Mesenchymal stem cell (in vitro differentiated cells and primary cell): ENCODE measurements around the gene ZBTB9.

Experiments
- DNase-seq: peaks from one replicate; pipeline ENCODE4 v3.0.0-alpha.2; 2013
- H2AFZ ChIP-seq: one replicate; pipeline ENCODE4 v1.6.1; 2013; ENCODE audit warnings: low read depth, mild to moderate bottlenecking, control low read depth, inconsistent platforms, low read length, moderate library complexity
- H2AK5ac ChIP-seq: 2 replicates; pipeline ENCODE4 v1.6.1; 2013; ENCODE audit warnings: low read length, moderate library complexity, mild to moderate bottlenecking, inconsistent platforms; ENCODE audit not compliant: severe bottlenecking
- H2BK120ac ChIP-seq: one replicate; pipeline ENCODE4 v1.6.1; 2013; ENCODE audit warnings: low read depth, mild to moderate bottlenecking, inconsistent platforms, low read length, moderate library complexity
- H2BK12ac ChIP-seq, 2 experiments: one replicate each; pipeline ENCODE4 v1.6.1; 2013; ENCODE audit warnings: inconsistent platforms in 2 of 2, low read length in 2 of 2, mild to moderate bottlenecking in 2 of 2, moderate library complexity in 2 of 2, control low read depth in 1 of 2
- H2BK15ac ChIP-seq: one replicate; pipeline ENCODE4 v1.6.1; 2013; ENCODE audit warnings: mild to moderate bottlenecking, low read depth, inconsistent platforms; ENCODE audit not compliant: poor library complexity, severe bottlenecking
- H2BK5ac ChIP-seq: 2 replicates; pipeline ENCODE4 v1.6.1; 2013; ENCODE audit warnings: low read depth, mild to moderate bottlenecking, low read length, control low read depth, inconsistent platforms; ENCODE audit not compliant: poor library complexity, severe bottlenecking
- H3K14ac ChIP-seq, 2 experiments: one replicate each; pipeline ENCODE4 v1.6.1; 2013; ENCODE audit warnings: inconsistent platforms in 2 of 2, low read length in 2 of 2, control low read depth in 1 of 2, mild to moderate bottlenecking in 1 of 2, moderate library complexity in 1 of 2
- H3K18ac ChIP-seq, 2 experiments: one replicate each; pipeline ENCODE4 v1.6.1; 2013; ENCODE audit warnings: inconsistent platforms in 2 of 2, low read length in 2 of 2, control low read depth in 1 of 2, low read depth in 1 of 2, mild to moderate bottlenecking in 1 of 2
- H3K23ac ChIP-seq, 2 experiments: one replicate each; pipeline ENCODE4 v1.6.1; 2013; ENCODE audit warnings: inconsistent platforms in 2 of 2, low read length in 2 of 2, mild to moderate bottlenecking in 2 of 2, moderate library complexity in 2 of 2, control low read depth in 1 of 2
- H3K27ac ChIP-seq: 2 replicates; pipeline ENCODE4 v1.5.1; 2013; ENCODE audit warnings: mild to moderate bottlenecking, moderate library complexity, low read length, control low read depth, inconsistent platforms; ENCODE audit not compliant: poor library complexity, severe bottlenecking
- H3K27me3 ChIP-seq, 2 experiments: 2 replicates each; pipeline versions ENCODE4 v1.6.1 to v1.7.0; 2013; ENCODE audit warnings: low read length in 2 of 2, mild to moderate bottlenecking in 2 of 2, moderate library complexity in 2 of 2, control low read depth in 1 of 2, inconsistent platforms in 1 of 2; ENCODE audit not compliant: control insufficient read depth in 1 of 2, insufficient read depth in 1 of 2
- H3K36me3 ChIP-seq, 2 experiments: 2 replicates each; pipeline versions ENCODE4 v1.6.1 to v1.7.0; 2013; ENCODE audit warnings: low read length in 2 of 2, control low read depth in 1 of 2, inconsistent platforms in 1 of 2, low read depth in 1 of 2, mild to moderate bottlenecking in 1 of 2; ENCODE audit not compliant: insufficient read depth in 2 of 2, control insufficient read depth in 1 of 2
- H3K4ac ChIP-seq, 2 experiments: one replicate each; pipeline ENCODE4 v1.6.1; 2013; ENCODE audit warnings: inconsistent platforms in 2 of 2, low read length in 2 of 2, mild to moderate bottlenecking in 2 of 2, moderate library complexity in 2 of 2, control low read depth in 1 of 2, low read depth in 1 of 2
- H3K4me1 ChIP-seq: 2 replicates; pipeline ENCODE4 v1.6.1; 2013; ENCODE audit warnings: low read depth, low read length, control low read depth; ENCODE audit not compliant: control insufficient read depth, insufficient read depth
- H3K4me2 ChIP-seq: 2 replicates; pipeline ENCODE4 v1.6.1; 2013; ENCODE audit warnings: low read length, mild to moderate bottlenecking, inconsistent platforms; ENCODE audit not compliant: poor library complexity, severe bottlenecking
- H3K4me3 ChIP-seq, 2 experiments: 2 replicates each; pipeline versions ENCODE4 v1.5.1 to v1.7.0; 2013; ENCODE audit warnings: low read length in 2 of 2, mild to moderate bottlenecking in 2 of 2, control low read depth in 1 of 2, low read depth in 1 of 2; ENCODE audit not compliant: insufficient read depth in 1 of 2
- H3K79me1 ChIP-seq: replicated peaks from 2 replicates; pipeline ENCODE4 v1.6.1; 2013; ENCODE audit warnings: mild to moderate bottlenecking, control low read depth, low read length, inconsistent platforms; ENCODE audit not compliant: poor library complexity, severe bottlenecking
- H3K9ac ChIP-seq: 2 replicates; pipeline ENCODE4 v1.7.0; 2013; ENCODE audit warnings: mild to moderate bottlenecking, low read length, moderate library complexity
- H3K9me3 ChIP-seq: 2 replicates; pipeline ENCODE4 v1.7.0; 2013; ENCODE audit warnings: mild to moderate bottlenecking, low read length; ENCODE audit not compliant: control insufficient read depth
- H4K8ac ChIP-seq: one replicate; pipeline ENCODE4 v1.6.1; 2013; ENCODE audit warnings: inconsistent platforms, mild to moderate bottlenecking, low read length, moderate library complexity
- H4K91ac ChIP-seq: one replicate; pipeline ENCODE4 v1.6.1; 2013; ENCODE audit warnings: mild to moderate bottlenecking, low read length, inconsistent platforms
- WGBS: methylation state at CpG from one replicate; pipeline ENCODE4 v1.1.7; 2013; ENCODE audit warnings: mixed read lengths; 5-methylcytosine and 5-hydroxymethylcytosine counted together

Gene ZBTB9

GRCh38 chr6:33427585-33428223, 26.7 kb upstream of the ZBTB9 start:
- H4K8ac ChIP-seq = no peak overlapping the region
- H2AK5ac ChIP-seq = no peak overlapping the region
- peaks cover 30% of the 10 kb centered on the region for H3K79me1 ChIP-seq
- peaks cover 54% of the 10 kb centered on the region for H3K4me1 ChIP-seq
- H4K91ac ChIP-seq = peak overlapping the region; percentile 46
- H3K4me2 ChIP-seq = peak overlapping the region; percentile 91
- H2AFZ ChIP-seq = peak overlapping the region; percentile 85
- H3K36me3 ChIP-seq = peaks cover 16 to 30% of the 10 kb centered on the region in 2 experiments
- H3K27ac ChIP-seq = no peak overlapping the region
- WGBS = 0% methylated on average over 8 of the region's 79 CpGs
- H3K14ac ChIP-seq = peak overlapping the region in 1 of 2 experiments; percentile 68
- H3K9me3 ChIP-seq = no peaks in the 10 kb centered on the region
- H3K27me3 ChIP-seq = no peaks in the 10 kb centered on the region
- peak overlapping the region in 1 of 2 experiments; percentile 89 for H3K18ac ChIP-seq
- H3K9ac ChIP-seq = peak overlapping the region; percentile 89
- peak overlapping the region in 1 of 2 experiments; percentile 66 for H2BK12ac ChIP-seq
- H3K4me3 ChIP-seq = peak overlapping the region; percentile 71 to 83
- no peak overlapping the region for H3K23ac ChIP-seq
- peak overlapping the region; percentile 80 for H2BK120ac ChIP-seq
- peak overlapping the region in 1 of 2 experiments; percentile 17 for H3K4ac ChIP-seq
- peak overlapping the region; percentile 20 for H2BK15ac ChIP-seq
- peak; percentile 46 for DNase-seq
- H2BK5ac ChIP-seq = no peak overlapping the region

GRCh38 chr6:33428224-33428965, 26.0 kb upstream of the ZBTB9 start:
- Histone ChIP-seq H2BK5ac (no peak overlapping the region), H3K4me2 (peak overlapping the region; percentile 54), H3K79me1 (peaks cover 28% of the 10 kb centered on the region), H3K23ac (peak overlapping the region in 1 of 2 experiments; percentile 5), H2BK15ac (no peak overlapping the region), H4K8ac (no peak overlapping the region), H3K18ac (peak overlapping the region; percentile 11 to 34), H4K91ac (peak overlapping the region; percentile 23), H2BK12ac (peak overlapping the region in 1 of 2 experiments; percentile 19), H3K9me3 (no peaks in the 10 kb centered on the region), H3K14ac (peak overlapping the region in 1 of 2 experiments; percentile 22), H3K27ac (no peak overlapping the region), H3K4me1 (peaks cover 60% of the 10 kb centered on the region), H2AFZ (no peak overlapping the region), H2AK5ac (no peak overlapping the region), H3K9ac (peak overlapping the region; percentile 60), H3K4me3 (peak overlapping the region; percentile 71 to 80), H3K36me3 (peaks cover 21 to 30% of the 10 kb centered on the region in 2 experiments), H3K27me3 (no peaks in the 10 kb centered on the region), H3K4ac (peak overlapping the region in 1 of 2 experiments; percentile 83), H2BK120ac (peak overlapping the region; percentile 80)
- DNase-seq = peak; percentile 65
- WGBS = 22% methylated on average over 23 of the region's 33 CpGs

GRCh38 chr6:33428966-33429749, 25.2 kb upstream of the ZBTB9 start:
- Histone ChIP-seq H3K9me3 (no peaks in the 10 kb centered on the region), H3K4me2 (peak overlapping the region; percentile 54), H3K4ac (no peak overlapping the region), H3K23ac (peak overlapping the region in 1 of 2 experiments; percentile 36), H2BK120ac (no peak overlapping the region), H2BK15ac (no peak overlapping the region), H3K4me1 (peaks cover 64% of the 10 kb centered on the region), H3K14ac (peak overlapping the region in 1 of 2 experiments; percentile 2), H3K18ac (no peak overlapping the region), H3K27ac (no peak overlapping the region), H2AFZ (no peak overlapping the region), H2BK12ac (no peak overlapping the region), H3K27me3 (no peaks in the 10 kb centered on the region), H3K79me1 (peaks cover 24% of the 10 kb centered on the region), H2BK5ac (no peak overlapping the region), H4K91ac (no peak overlapping the region), H2AK5ac (peak overlapping the region; percentile 10), H3K9ac (peak overlapping the region; percentile 60), H4K8ac (no peak overlapping the region), H3K4me3 (peak overlapping the region in 1 of 2 experiments; percentile 80), H3K36me3 (peaks cover 17 to 22% of the 10 kb centered on the region in 2 experiments)
- WGBS = 88% methylated on average over 5 of the region's 5 CpGs
- no peak for DNase-seq
